ENCODE data around the gene INTS2.

GRCh38 chr17:61970030-61970429, 42.2 kb upstream of the INTS2 start:
- TF ChIP-seq, protein P1, sequence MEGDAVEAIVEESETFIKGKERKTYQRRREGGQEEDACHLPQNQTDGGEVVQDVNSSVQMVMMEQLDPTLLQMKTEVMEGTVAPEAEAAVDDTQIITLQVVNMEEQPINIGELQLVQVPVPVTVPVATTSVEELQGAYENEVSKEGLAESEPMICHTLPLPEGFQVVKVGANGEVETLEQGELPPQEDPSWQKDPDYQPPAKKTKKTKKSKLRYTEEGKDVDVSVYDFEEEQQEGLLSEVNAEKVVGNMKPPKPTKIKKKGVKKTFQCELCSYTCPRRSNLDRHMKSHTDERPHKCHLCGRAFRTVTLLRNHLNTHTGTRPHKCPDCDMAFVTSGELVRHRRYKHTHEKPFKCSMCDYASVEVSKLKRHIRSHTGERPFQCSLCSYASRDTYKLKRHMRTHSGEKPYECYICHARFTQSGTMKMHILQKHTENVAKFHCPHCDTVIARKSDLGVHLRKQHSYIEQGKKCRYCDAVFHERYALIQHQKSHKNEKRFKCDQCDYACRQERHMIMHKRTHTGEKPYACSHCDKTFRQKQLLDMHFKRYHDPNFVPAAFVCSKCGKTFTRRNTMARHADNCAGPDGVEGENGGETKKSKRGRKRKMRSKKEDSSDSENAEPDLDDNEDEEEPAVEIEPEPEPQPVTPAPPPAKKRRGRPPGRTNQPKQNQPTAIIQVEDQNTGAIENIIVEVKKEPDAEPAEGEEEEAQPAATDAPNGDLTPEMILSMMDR (IDR thresholded peaks at IDR 0.05): no peak
- TF ChIP-seq EZH2 (IDR thresholded peaks at IDR 0.05; ENCODE audit: borderline replicate concordance, insufficient read depth, low read depth, low read length, poor library complexity, severe bottlenecking): no peak

All from B cell (primary cell).